D341Med (cell line): ENCODE measurements around the gene ARL8A.
A peak's percentile ranks its signal among the peaks of the same experiment; 100 is the strongest.
"Not testable (repeated sequence)": the region's sequence is repeated elsewhere in the genome, so short reads cannot be mapped to it uniquely, and the experiment has no call there.

ENCODE experiments used
- DNase-seq: peaks from one replicate; pipeline ENCODE4 v3.0.0; 2012; ENCODE audit warnings: low spot score

Gene ARL8A

GRCh38 chr1:202173993-202174392 lies 29.5 kb upstream of the ARL8A start:
- DNase-seq: no peak

- DNase-seq: no peak
These were observed 27.4 kb upstream of the ARL8A start for GRCh38 chr1:202172015-202172355.

GRCh38 chr1:202171292-202172014 lies 26.9 kb upstream of the ARL8A start:
- DNase-seq: no peak

- no peak for DNase-seq
These were observed 26.2 kb upstream of the ARL8A start for GRCh38 chr1:202170726-202171125.

- DNase-seq: no peak
These were observed 24.3 kb upstream of the ARL8A start for GRCh38 chr1:202168861-202169260.

- DNase-seq: peak; percentile 85
These were observed 23.3 kb upstream of the ARL8A start for GRCh38 chr1:202167708-202168415.

- DNase-seq: not testable (repeated sequence)
These were observed 22.5 kb upstream of the ARL8A start for GRCh38 chr1:202167054-202167453.

- no peak for DNase-seq
These were observed 21.7 kb upstream of the ARL8A start for GRCh38 chr1:202165942-202166843.

GRCh38 chr1:202165267-202165941 lies 20.9 kb upstream of the ARL8A start:
- no peak for DNase-seq

GRCh38 chr1:202164271-202165037 lies 19.9 kb upstream of the ARL8A start:
- DNase-seq: no peak

GRCh38 chr1:202163281-202164270 lies 19.0 kb upstream of the ARL8A start:
- DNase-seq: no peak

- DNase-seq: no peak
These were observed 18.1 kb upstream of the ARL8A start for GRCh38 chr1:202162418-202163280.

- DNase-seq: no peak
These were observed 17.5 kb upstream of the ARL8A start for GRCh38 chr1:202162047-202162417.

- DNase-seq: no peak
These were observed 16.9 kb upstream of the ARL8A start for GRCh38 chr1:202161151-202162046.

GRCh38 chr1:202160377-202160940 lies 15.9 kb upstream of the ARL8A start, which contains the start of gene PTPN7:
PTPN7 (minus strand) TSS chr1:202160602; CDS start chr1:202159402, 1,200 bp downstream.
- DNase-seq: no peak

- DNase-seq: no peak
These were observed 15.2 kb upstream of the ARL8A start for GRCh38 chr1:202159534-202160371.
